Hepatocyte (in vitro differentiated cells): ENCODE results near the gene MAD2L2. TPM values are rescaled to one million over a fixed set of nuclear protein-coding genes. Genes with fewer than 3 reads are reported as not detected.
A peak's percentile ranks its signal among the peaks of the same experiment; 100 is the strongest.

ENCODE experiments used
- DNase-seq: peaks from one replicate; pipeline ENCODE4 v3.0.0-alpha.2; 2016; ENCODE audit warnings: low spot score
- H2AFZ ChIP-seq: fragments of 200-600 bp; sonication (generic); 2 replicates; pipeline ENCODE4 v1.6.0; 2016; ENCODE audit warnings: antibody characterized with exemption, mild to moderate bottlenecking
- H3K27ac ChIP-seq: fragments of 200-600 bp; sonication (generic); 2 replicates; pipeline ENCODE4 v1.5.1; 2016; ENCODE audit warnings: mild to moderate bottlenecking
- H3K27me3 ChIP-seq: fragments of 200-600 bp; sonication (generic); 2 replicates; pipeline ENCODE4 v1.6.1; 2016
- H3K36me3 ChIP-seq: fragments of 200-600 bp; sonication (generic); replicated peaks from 2 replicates; pipeline ENCODE4 v1.5.1; 2016; ENCODE audit warnings: low read depth; ENCODE audit not compliant: insufficient read depth
- H3K4me1 ChIP-seq: fragments of 200-600 bp; sonication (generic); 2 replicates; pipeline ENCODE4 v1.5.1; 2016; ENCODE audit warnings: mild to moderate bottlenecking, moderate library complexity; ENCODE audit not compliant: insufficient read depth
- H3K4me2 ChIP-seq: fragments of 200-600 bp; sonication (generic); 2 replicates; pipeline ENCODE4 v1.6.0; 2016
- H3K4me3 ChIP-seq: fragments of 200-600 bp; sonication (generic); 2 replicates; pipeline ENCODE4 v1.5.1; 2016; ENCODE audit warnings: mild to moderate bottlenecking
- H3K79me2 ChIP-seq: fragments of 200-600 bp; sonication (generic); 2 replicates; pipeline ENCODE4 v1.6.0; 2017; ENCODE audit warnings: mild to moderate bottlenecking
- H3K9me2 ChIP-seq: fragments of 200-600 bp; sonication (generic); replicated peaks from 2 replicates; pipeline ENCODE4 v1.6.0; 2017; ENCODE audit warnings: mild to moderate bottlenecking; ENCODE audit not compliant: insufficient read depth
- H3K9me3 ChIP-seq: fragments of 200-600 bp; sonication (generic); 2 replicates; pipeline ENCODE4 v1.5.1; 2016; ENCODE audit warnings: low read depth, mild to moderate bottlenecking
- H4K20me1 ChIP-seq: fragments of 200-600 bp; sonication (generic); 2 replicates; pipeline ENCODE4 v1.6.0; 2016; ENCODE audit warnings: mild to moderate bottlenecking; ENCODE audit not compliant: insufficient read depth, poor library complexity, severe bottlenecking
- EZH2 ChIP-seq: fragments of 200-600 bp; sonication (generic); IDR thresholded peaks from 2 replicates; pipeline ENCODE4 v1.6.1; 2016; ENCODE audit warnings: antibody characterized with exemption, mild to moderate bottlenecking, borderline replicate concordance
- EZH2phosphoT487 ChIP-seq: fragments of 200-600 bp; sonication (generic); IDR thresholded peaks from one replicate; pipeline ENCODE4 v1.6.1; 2018; ENCODE audit warnings: antibody characterized with exemption, mild to moderate bottlenecking, low read depth, moderate library complexity; ENCODE audit not compliant: unreplicated experiment, severe bottlenecking
- WGBS: methylation state at CpG from one replicate; pipeline ENCODE4 v1.1.6; 2016; ENCODE audit warnings: low lambda C conversion rate; ENCODE audit errors: missing lambda C conversion rate; 5-methylcytosine and 5-hydroxymethylcytosine counted together
- polyA plus RNA-seq: library from polyadenylated mRNA; unstranded; fragments of >200 nt; fragmentation: Nextera tagmentation; extraction: Ambion mirVana; gene quantifications from 2 replicates; pipeline ENCODE4 v1.2.1, GENCODE V29; 2016
- total RNA-seq: library from RNA; depleted of rRNA; stranded (reverse); fragments of >200 nt; gene quantifications from 2 replicates; pipeline ENCODE4 v1.2.3, GENCODE V29; 2014
- TF ChIP-seq, protein P1 (sequence below): fragments of 200-600 bp; sonication (generic); IDR thresholded peaks from 2 replicates; pipeline ENCODE4 v1.5.1; 2016; ENCODE audit warnings: antibody characterized with exemption, mild to moderate bottlenecking; ENCODE audit not compliant: poor library complexity

Gene MAD2L2
- total and polyA plus RNA-seq, 2 experiments from 2014 or later: 40.6 to 63.2 TPM

DNA sequence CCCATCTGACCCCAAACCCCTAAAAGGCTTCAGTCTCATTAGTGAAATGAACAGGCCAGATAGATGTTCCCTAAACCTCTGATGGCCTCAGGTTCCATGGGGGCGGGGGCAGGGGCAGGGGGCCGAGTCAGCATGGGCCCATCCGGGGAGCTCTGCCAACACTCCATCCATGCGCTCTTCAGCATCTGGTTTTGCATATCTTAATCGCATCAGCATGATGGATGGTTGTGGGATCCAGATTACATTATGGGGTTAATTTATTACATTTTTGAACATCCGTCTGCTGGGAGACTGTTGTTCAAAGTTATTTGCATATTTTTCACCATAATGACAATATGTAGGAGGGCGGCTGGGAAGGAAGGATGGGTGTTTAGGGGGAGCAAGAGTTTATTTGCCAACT, 3.1 kb upstream of the MAD2L2 start:
- no peak overlapping the region for H3K4me3 ChIP-seq

DNA sequence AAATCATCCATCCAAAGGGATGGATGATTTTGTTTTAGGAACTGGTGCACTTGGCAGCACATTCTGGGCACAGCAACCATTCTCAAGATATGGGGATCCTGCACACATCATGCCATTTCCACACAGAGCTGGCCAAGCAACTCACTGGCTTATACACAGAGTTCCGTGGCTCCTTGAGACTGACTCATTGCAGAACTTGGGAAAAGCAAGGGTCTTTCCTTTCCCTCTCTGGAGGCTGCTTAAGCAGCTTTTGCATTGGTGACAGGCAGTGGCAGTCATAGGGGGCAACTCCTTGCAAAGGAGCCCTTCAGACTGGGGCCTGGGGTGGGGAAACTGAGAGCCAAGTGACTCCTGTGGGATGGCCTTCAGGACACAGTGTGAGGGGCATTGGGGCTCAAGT, 1.9 kb upstream of the MAD2L2 start:
- H3K4me1 ChIP-seq: peaks cover 7% of the 10 kb centered on the region
- no peaks in the 10 kb centered on the region for H3K9me3 ChIP-seq
- TF ChIP-seq EZH2 (no peak), EZH2phosphoT487 (no peak)
- TF ChIP-seq, protein P1, sequence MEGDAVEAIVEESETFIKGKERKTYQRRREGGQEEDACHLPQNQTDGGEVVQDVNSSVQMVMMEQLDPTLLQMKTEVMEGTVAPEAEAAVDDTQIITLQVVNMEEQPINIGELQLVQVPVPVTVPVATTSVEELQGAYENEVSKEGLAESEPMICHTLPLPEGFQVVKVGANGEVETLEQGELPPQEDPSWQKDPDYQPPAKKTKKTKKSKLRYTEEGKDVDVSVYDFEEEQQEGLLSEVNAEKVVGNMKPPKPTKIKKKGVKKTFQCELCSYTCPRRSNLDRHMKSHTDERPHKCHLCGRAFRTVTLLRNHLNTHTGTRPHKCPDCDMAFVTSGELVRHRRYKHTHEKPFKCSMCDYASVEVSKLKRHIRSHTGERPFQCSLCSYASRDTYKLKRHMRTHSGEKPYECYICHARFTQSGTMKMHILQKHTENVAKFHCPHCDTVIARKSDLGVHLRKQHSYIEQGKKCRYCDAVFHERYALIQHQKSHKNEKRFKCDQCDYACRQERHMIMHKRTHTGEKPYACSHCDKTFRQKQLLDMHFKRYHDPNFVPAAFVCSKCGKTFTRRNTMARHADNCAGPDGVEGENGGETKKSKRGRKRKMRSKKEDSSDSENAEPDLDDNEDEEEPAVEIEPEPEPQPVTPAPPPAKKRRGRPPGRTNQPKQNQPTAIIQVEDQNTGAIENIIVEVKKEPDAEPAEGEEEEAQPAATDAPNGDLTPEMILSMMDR: no peak
- H3K36me3 ChIP-seq: no peaks in the 10 kb centered on the region
- no peak overlapping the region for H3K27ac ChIP-seq
- H3K27me3 ChIP-seq: peaks cover 7% of the 10 kb centered on the region
- H2AFZ ChIP-seq: no peak overlapping the region
- no peak overlapping the region for H3K4me3 ChIP-seq
- H3K4me2 ChIP-seq: no peak overlapping the region
- DNase-seq: no peak
- no peaks in the 10 kb centered on the region for H3K9me2 ChIP-seq
- no peaks in the 10 kb centered on the region for H4K20me1 ChIP-seq
- 32% methylated on average over 1 of the region's 1 CpG for WGBS
- peaks cover 3% of the 10 kb centered on the region for H3K79me2 ChIP-seq

More for the DNA sequence above, 3.1 kb upstream of the MAD2L2 start:
- no peaks in the 10 kb centered on the region for H3K9me2 ChIP-seq
- peaks cover 7% of the 10 kb centered on the region for H3K4me1 ChIP-seq
- WGBS: 58% methylated on average over 7 of the region's 7 CpGs
- no peak overlapping the region for H3K27ac ChIP-seq
- H3K79me2 ChIP-seq: peaks cover 3% of the 10 kb centered on the region
- H3K4me2 ChIP-seq: no peak overlapping the region
- H3K36me3 ChIP-seq: no peaks in the 10 kb centered on the region
- no peaks in the 10 kb centered on the region for H4K20me1 ChIP-seq
- no peak for DNase-seq
- H3K27me3 ChIP-seq: peaks cover 10% of the 10 kb centered on the region
- no peaks in the 10 kb centered on the region for H3K9me3 ChIP-seq
- TF ChIP-seq EZH2phosphoT487 (no peak), EZH2 (no peak)
- TF ChIP-seq, protein P1: no peak
- H2AFZ ChIP-seq: no peak overlapping the region

DNA sequence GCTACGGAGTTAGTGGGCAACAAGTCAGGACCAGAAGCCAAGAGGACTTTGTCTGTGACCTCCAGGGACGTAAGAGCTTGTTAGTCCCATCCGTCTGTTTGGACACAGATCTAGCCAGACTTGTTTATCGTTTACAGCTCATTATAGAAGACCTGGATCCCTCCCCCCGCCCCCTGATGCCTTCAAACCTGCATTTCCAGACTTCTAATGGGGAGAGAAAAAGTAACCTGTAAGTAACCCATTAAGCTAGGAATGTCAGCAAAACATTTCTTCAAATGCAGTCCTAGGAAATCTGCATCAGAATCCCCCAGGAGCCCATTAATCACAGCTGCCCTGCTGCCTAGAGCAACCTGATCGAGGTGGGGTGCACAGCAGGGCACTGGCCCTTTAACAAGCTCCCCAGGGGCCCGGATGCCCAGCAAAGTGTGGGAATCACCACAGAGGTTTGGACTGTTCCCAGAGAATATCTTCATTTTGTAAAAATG, 1.4 kb upstream of the MAD2L2 start:
- TF ChIP-seq EZH2phosphoT487 (no peak), EZH2 (no peak)
- TF ChIP-seq, protein P1: no peak
- Histone ChIP-seq H3K27ac (no peak overlapping the region), H3K4me2 (peak overlapping the region; percentile 98), H3K9me2 (no peaks in the 10 kb centered on the region), H3K4me3 (no peak overlapping the region), H3K4me1 (peaks cover 7% of the 10 kb centered on the region), H4K20me1 (no peaks in the 10 kb centered on the region), H3K79me2 (peaks cover 3% of the 10 kb centered on the region), H3K27me3 (peaks cover 7% of the 10 kb centered on the region), H2AFZ (no peak overlapping the region), H3K36me3 (no peaks in the 10 kb centered on the region), H3K9me3 (no peaks in the 10 kb centered on the region)
- no peak for DNase-seq
- WGBS: 20% methylated on average over 7 of the region's 7 CpGs
